SIG-M5 treated with dmso at 0.1 percent for 504 hours (cell line): ENCODE measurements around the gene HOXB5.

Experiments used
- DNase-seq: peaks from one replicate; lab custom pipeline; 2025; ENCODE audit not compliant: unreplicated experiment; lab: John Stamatoyannopoulos, UW

Gene HOXB5

GRCh38 chr17:48591255-48592056 is 2.1 kb downstream of the HOXB5 start:
- no peak for DNase-seq

DNA sequence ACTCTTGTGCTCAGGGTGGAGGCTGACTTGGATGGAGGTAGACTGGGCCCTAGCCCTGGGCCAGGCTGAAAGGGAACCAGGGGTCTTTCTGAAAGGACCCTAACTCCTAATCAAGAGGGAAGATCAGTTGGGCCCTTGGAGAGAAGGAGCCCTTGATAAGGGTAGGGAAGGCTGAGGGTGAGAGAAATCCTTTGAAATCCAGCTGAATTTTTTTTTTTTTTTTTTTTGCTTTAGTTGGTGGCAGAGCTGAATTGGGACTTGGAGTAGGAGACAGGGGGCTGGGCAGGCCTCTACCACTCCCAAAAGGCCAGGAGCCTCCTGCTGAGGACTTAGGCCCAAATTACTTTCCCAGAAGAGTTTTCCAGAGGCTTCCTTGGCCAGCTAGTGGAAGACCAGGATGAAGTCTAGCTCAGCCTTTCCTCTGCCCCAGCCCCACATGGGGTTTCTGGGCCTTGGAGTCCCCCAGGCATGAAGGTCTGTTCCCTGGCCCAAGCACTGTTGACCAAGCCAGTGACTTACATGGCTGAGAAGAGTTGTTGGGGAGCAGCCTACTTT is 2.9 kb downstream of the HOXB5 start:
- DNase-seq, result no peak

DNA sequence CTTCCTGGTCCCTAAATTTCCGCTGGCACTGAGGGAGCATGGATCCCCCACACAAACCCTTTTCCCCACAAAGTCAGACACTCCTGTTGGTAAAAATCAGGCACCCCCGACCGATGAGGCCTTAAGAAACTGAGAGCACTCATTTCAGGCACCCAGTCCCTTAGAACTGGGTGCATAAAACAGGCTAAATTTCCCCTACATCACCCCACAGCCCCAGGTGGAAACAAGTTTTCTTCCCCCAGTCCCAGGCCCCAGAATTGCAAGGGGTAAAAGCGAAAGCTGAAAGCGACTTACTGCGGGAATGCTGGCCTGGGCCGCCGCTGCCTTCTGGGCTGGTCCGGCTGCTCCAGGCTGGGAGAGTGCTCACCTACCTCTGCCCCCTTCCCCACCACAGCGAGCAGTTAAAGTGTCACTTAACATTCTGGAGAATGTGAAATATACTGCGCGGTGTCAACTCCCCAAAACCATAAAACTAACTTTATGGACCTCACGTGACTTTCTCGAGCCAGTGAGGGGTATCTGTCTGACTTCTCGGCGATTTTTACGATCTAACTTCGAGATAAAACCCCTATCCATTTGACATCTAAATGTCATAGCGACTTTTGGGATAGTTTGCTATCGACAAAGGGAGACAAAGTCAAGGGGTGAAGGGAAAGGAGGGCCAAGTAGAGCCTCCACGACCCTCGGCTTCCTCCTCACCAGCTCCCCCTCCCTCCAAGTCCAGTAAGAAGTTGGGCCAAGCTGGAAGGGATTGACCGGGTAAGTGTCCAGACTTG is 3.6 kb downstream of the HOXB5 start, which contains the start of gene HOXB3:
TSS of gene HOXB3 (minus strand) at position 411 of the 776 bp plus-strand sequence. CDS start 37,767 bp downstream, outside the sequence.
- DNase-seq, result no peak

- DNase-seq, result no peak
Measured at GRCh38 chr17:48589060-48589830, 4.3 kb downstream of the HOXB5 start.

- no peak for DNase-seq
Measured at GRCh38 chr17:48588528-48588927, 5.1 kb downstream of the HOXB5 start.

DNA sequence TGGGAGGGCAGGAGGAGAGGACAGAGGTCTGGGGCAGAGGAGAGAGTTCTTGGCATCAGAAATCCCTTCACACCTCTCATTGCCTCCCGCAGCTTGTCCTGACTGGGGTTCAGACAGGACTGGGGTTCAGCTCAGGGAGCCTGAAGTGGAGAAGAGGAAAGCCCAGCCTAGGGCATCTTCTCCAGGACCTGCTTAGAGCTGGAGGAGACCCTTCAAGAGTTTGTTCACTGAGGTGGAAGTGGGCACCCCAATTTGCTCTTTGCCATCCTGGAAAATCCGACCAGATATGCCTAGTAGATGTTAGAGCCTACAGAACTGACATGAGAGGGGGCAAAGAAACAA is 5.5 kb downstream of the HOXB5 start:
- no peak for DNase-seq

DNA sequence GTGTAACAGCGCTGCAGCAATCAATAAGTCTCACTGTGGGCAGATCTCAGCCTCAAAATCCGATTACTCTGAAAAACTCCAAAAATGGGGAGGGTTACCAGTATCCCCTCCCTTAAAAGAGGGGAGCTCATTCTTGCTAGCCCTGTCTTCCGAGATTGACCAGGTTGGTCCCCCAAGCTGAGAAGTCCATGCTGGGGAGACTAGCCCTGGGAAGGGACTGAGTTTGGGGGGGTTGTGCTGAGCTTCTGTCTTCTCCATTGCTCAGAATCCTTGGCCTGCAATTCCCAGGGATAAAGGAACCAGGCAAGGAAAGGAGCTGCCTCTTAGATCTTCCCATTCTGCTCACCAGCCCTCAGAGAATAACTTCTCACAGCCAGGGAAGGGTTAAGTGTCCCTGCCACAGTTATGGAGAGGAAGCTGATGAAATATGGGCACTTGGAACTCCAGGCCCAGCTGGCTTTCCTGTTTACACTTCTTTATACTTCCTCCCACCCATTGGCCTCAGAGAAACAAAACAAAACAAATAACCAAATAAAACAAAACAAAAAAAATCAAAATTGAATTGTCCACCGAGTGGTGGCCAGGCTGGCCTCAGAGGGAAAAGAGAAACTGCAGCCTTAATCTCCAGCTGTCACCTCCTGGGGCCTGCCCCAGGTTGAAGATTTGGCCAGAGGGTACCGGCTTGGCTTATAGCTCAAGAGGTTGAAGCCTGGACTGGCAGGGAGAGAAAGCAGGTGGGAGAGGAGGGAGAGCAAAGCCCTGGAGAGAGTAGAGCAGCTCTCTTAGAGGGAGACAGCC is 6.1 kb downstream of the HOXB5 start:
- no peak for DNase-seq

GRCh38 chr17:48586355-48587258 is 7.0 kb downstream of the HOXB5 start:
- no peak for DNase-seq

DNA sequence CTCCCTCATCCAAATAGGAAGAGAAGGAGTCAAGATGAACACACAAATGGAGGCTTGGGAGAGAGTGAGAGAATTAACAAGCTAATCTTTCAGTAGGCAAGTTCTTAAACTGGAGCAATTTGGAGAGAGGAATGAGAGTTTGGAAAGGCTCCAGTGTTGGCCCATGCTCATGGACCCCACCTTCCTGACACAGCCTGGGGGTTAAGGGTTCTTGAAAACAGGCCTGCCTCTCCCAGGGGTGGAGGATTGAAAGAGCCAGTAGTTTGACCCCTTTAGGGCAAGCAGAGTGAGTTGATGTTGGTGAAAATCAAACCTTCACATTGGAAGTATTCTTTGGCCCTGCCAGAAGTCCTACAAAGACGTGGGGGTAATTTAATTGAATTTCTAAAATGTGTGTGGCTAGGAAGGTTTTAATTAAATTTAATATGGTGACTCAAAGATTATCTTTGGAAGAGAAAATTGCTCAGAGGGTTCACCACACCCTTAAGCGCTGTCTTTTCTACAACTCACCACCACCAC is 9.3 kb downstream of the HOXB5 start:
- no peak for DNase-seq

- no peak for DNase-seq
Measured at GRCh38 chr17:48583708-48584222, 9.8 kb downstream of the HOXB5 start.

GRCh38 chr17:48582750-48583069 is 10.9 kb downstream of the HOXB5 start:
- no peak for DNase-seq

DNA sequence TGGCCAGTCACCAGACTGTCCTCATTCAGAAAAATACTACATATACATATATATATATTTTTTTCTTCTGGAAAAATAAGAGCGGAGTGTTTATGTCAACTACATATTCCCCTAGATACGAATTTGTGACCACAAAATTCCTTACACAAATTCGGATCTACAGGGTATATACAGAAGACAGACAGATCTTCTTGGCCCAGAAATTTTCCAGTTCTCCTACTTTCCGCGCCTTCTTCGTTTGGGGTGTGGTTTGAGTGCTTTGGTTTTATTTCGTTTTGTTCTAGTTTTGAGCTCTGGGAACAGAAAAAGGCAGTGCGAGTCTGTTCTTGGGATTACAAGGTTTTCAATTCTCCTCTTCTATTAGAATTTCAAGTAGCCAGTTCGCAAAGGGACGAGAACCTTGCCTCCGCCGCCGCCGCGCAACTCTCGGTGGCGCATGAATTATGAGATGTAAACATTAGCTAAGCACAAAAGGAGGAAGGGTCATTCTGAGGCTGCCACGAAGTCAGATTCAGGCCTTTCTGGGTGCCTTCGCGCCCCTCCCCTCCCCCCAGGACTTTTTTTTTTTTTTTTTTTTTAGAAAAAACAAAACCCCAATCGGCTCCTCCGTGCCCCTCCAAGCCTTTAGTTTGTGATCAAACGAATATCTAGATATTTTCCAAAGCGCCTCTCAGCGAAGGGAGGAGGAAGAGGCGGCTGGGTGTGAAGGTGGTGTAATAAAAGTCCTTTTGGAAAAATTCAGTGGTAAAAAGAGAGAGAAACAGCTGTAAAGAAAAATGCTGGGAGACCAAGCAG is 13.6 kb downstream of the HOXB5 start:
- DNase-seq, result no peak

DNA sequence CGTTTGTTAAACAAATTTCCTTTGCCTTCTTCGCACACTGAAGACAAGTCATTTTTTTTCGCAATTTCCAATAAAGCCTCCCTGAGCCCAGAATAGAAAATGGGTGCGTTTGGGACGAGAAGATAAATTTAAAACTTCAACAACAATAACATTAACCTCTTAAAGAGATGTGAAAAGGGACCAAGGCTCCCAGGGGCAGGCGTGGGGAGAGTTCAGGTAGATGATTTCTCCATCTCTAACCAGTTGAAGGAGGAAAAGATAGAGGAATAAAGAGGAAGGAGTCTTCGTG is 14.2 kb downstream of the HOXB5 start:
- no peak for DNase-seq

DNA sequence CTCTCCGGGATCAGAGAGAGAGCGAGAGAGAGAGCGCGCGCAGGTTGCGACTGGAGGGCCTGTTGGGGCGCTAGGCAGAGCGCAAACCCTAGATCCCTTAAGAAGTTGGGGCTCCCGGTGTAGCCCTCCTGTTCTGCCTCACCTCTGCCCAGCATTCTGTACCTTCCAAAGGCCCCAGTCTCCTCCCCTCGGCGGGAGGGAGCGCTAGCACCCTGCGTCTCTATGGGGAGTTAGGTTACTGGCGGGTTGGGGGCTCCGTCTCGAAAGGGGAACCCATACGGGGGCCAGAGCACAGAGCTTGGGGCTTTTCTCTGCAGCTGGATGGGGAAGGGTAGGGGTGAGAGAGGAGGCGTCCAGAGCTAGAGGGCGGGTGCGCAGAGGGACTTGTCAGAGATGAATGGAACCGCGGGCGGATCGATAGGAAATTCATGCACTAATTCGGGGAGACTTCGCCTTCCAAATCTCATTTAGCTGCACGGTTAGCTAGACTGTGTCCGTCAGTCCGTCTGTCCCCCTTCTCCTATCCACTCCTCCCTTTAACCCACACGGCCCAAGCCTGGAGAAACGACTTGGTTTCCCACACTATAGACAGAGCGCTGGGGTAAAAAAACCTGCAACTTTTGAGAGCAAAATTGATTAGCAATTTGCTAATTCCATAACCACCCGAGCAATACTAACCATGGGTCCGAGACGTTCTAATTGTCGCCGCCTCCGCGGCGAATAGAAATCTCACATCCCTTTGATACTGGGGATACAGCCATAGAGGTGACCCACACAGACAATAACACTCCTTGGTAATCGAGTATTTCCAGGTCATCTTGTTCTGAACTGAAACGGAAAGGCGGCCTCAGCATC is 14.7 kb downstream of the HOXB5 start:
- no peak for DNase-seq

GRCh38 chr17:48577946-48578615 is 15.5 kb downstream of the HOXB5 start, which contains the start of gene HOXB4:
TSS of gene HOXB4 (minus strand) at chr17:48578350. CDS start at chr17:48578319, 31 bp downstream.
- DNase-seq, result no peak

DNA sequence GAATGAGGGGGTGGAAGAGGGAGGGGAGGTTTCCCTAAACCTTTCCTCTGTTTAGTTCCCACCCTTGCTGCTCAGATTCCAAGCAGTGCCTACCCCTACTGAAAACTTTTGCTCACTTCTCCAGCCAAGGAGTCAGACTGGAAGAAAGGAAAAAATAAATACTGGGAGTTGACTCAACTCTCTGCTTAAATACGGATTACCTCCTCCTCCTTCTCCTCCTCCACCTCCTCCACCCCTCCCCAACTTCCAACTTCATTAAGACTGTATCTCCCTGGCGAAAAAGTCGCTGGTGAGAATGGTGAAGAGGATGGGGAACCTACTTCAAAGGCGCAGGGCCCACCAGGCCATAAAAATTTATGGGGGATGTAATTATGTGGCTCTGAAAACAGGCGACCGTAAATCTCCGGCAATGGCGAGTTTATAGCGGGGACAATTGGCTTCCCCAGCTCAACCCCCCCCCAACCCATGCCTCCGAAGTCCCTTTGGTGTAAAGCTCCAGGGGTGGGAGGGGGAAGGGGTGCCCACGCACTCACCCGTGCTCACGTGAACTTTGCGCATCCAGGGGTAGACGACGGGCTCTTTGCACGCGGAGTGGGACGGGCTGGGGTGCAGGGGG is 16.1 kb downstream of the HOXB5 start:
- DNase-seq, result no peak
